SK-N-SH treated with all-trans-retinoic acid at 6 μM for 48 hours (cell line): ENCODE results near the gene AP3D1.
"Not testable (repeated sequence)": the region's sequence is repeated elsewhere in the genome, so short reads cannot be mapped to it uniquely, and the experiment has no call there.

ENCODE experiments used
- BACH2 ChIP-seq: fragments of 250-450 bp; sonication (Bioruptor Pico); IDR thresholded peaks from 2 replicates; pipeline ENCODE4 v1.9.0; 2021; ENCODE audit warnings: mild to moderate bottlenecking, borderline replicate concordance
- PATZ1 ChIP-seq: fragments of 250-450 bp; sonication (Bioruptor Pico); IDR thresholded peaks from 2 replicates; pipeline ENCODE4 v1.8.0; 2020; ENCODE audit warnings: mild to moderate bottlenecking, moderate library complexity, borderline replicate concordance
- RARB ChIP-seq: fragments of 250-450 bp; sonication (Bioruptor Pico); IDR thresholded peaks from 2 replicates; pipeline ENCODE4 v1.8.0; 2021; ENCODE audit warnings: mild to moderate bottlenecking, moderate library complexity
- SNAI2 ChIP-seq: fragments of 250-450 bp; sonication (Bioruptor Pico); IDR thresholded peaks from 2 replicates; pipeline ENCODE4 v1.5.0; 2020; ENCODE audit warnings: mild to moderate bottlenecking, moderate library complexity
- TSHZ2 ChIP-seq: fragments of 250-450 bp; sonication (Bioruptor Pico); IDR thresholded peaks from 2 replicates; pipeline ENCODE4 v1.5.0; 2020; ENCODE audit warnings: mild to moderate bottlenecking, moderate library complexity
- ZFP3 ChIP-seq: fragments of 250-450 bp; sonication (Bioruptor Pico); IDR thresholded peaks from 2 replicates; pipeline ENCODE4 v1.5.0; 2020; ENCODE audit warnings: mild to moderate bottlenecking, moderate library complexity
- ZFP30 ChIP-seq: fragments of 450-650 bp; formaldehyde crosslinking; IDR thresholded peaks from 2 replicates; pipeline ENCODE4 v1.5.0; 2022; ENCODE audit warnings: mild to moderate bottlenecking, moderate library complexity

- TF ChIP-seq PATZ1; SNAI2 (CRISPR knock-in tag); ZFP30 (CRISPR knock-in tag); ZFP3 (CRISPR knock-in tag); BACH2 (CRISPR knock-in tag); TSHZ2 (CRISPR knock-in tag); RARB (CRISPR knock-in tag): not testable (repeated sequence)
Measured at GRCh38 chr19:2200624-2201294, 49.4 kb upstream of the AP3D1 start.
